ENCODE results near the gene ITGA8. TPM values are rescaled to one million over a fixed set of nuclear protein-coding genes. Genes with fewer than 3 reads are reported as not detected.

ITGA8 gene
- total and polyA plus RNA-seq, 2 donors (not counting 1 experiment from before 2014, with no cell fraction given) = not detected

- no peak overlapping the region for H3K27ac Mint-ChIP-seq
Measured at GRCh38 chr10:15684768-15685167, 35.0 kb downstream of the ITGA8 start.

GRCh38 chr10:15681076-15681475 lies 38.6 kb downstream of the ITGA8 start:
- Mint-ChIP-seq H3K27me3 (peaks cover 21% of the 10 kb centered on the region), H3K4me1 (no peaks in the 10 kb centered on the region), H3K9me3 (ENCODE audit: insufficient read depth) (no peaks in the 10 kb centered on the region), H3K4me3 (no peak overlapping the region), H3K27ac (no peak overlapping the region)
- H3K4me2 ChIP-seq (replicated peaks; ENCODE audit: low read depth, low read length, poor library complexity, severe bottlenecking) = no peak overlapping the region
- no peak for TF ChIP-seq EZH2 (IDR thresholded peaks at IDR 0.05; ENCODE audit: borderline replicate concordance, insufficient read depth, low read depth, low read length, poor library complexity, severe bottlenecking)
- no peak for TF ChIP-seq CTCF (IDR thresholded peaks at IDR 0.05)
- H4K20me1 ChIP-seq (ENCODE audit: control insufficient read depth, insufficient read depth, low read length, poor library complexity, severe bottlenecking) = no peaks in the 10 kb centered on the region
- H3K27ac ChIP-seq (ENCODE audit: low read length in 2 of 2) = no peak overlapping the region
- ChIA-PET CTCF (no interaction called here), POLR2A (no interaction called here)
- no peaks in the 10 kb centered on the region for H3K36me3 ChIP-seq (replicated peaks in 1 of 2; ENCODE audit: control extremely low read depth in 1 of 2, control insufficient read depth in 1 of 2, extremely low read depth in 1 of 2, insufficient read depth in 2 of 2, low read length in 1 of 2)
- no peak overlapping the region for H2AFZ ChIP-seq (ENCODE audit: insufficient read depth, low read depth, low read length, poor library complexity, severe bottlenecking)
- ATAC-seq (ENCODE audit: low read depth) = no peak
- H3K79me2 ChIP-seq (ENCODE audit: control insufficient read depth, insufficient read depth, low read length) = no peaks in the 10 kb centered on the region
- no peak overlapping the region for H3K9ac ChIP-seq (ENCODE audit: low read length)
- DNase-seq = no peak
- no peaks in the 10 kb centered on the region for H3K4me1 ChIP-seq (ENCODE audit: control insufficient read depth in 2 of 2, insufficient read depth in 2 of 2, low read length in 2 of 2)
- H3K4me3 ChIP-seq (ENCODE audit: control extremely low read depth in 1 of 5, extremely low read depth in 1 of 5, insufficient read depth in 1 of 5, low read depth in 2 of 5, low read length in 4 of 5) = no peak overlapping the region
- H3K9me3 ChIP-seq (ENCODE audit: control extremely low read depth in 1 of 3, control insufficient read depth in 2 of 3, insufficient read depth in 1 of 3, low read length in 2 of 3) = no peaks in the 10 kb centered on the region
- intact Hi-C loops (cut with micrococcal nuclease) = no loop called here
- 100% methylated on average over 2 of the region's 4 CpGs for WGBS (ENCODE audit: insufficient coverage)
- H3K27me3 ChIP-seq (replicated peaks in 1 of 4; ENCODE audit: control extremely low read depth in 1 of 4, control insufficient read depth in 3 of 4, insufficient read depth in 4 of 4, low read length in 3 of 4) = no peaks in the 10 kb centered on the region

More at GRCh38 chr10:15684768-15685167, 35.0 kb downstream of the ITGA8 start:
- TF ChIP-seq CTCF (IDR thresholded peaks at IDR 0.05) (no peak), EZH2 (IDR thresholded peaks at IDR 0.05; ENCODE audit: borderline replicate concordance, insufficient read depth, low read depth, low read length, poor library complexity, severe bottlenecking) (no peak)
- ATAC-seq (ENCODE audit: low read depth) (no peak), DNase-seq (no peak)
- no peak overlapping the region for H3K4me2 ChIP-seq (replicated peaks; ENCODE audit: low read depth, low read length, poor library complexity, severe bottlenecking)
- H3K79me2 ChIP-seq (ENCODE audit: control insufficient read depth, insufficient read depth, low read length) = no peaks in the 10 kb centered on the region
- ChIA-PET CTCF (no interaction called here), POLR2A (no interaction called here)
- no peaks in the 10 kb centered on the region for H3K9me3 ChIP-seq (ENCODE audit: control extremely low read depth in 1 of 3, control insufficient read depth in 2 of 3, insufficient read depth in 1 of 3, low read length in 2 of 3)
- WGBS (ENCODE audit: insufficient coverage) = 7% methylated on average over 4 of the region's 4 CpGs
- no peaks in the 10 kb centered on the region for H4K20me1 ChIP-seq (ENCODE audit: control insufficient read depth, insufficient read depth, low read length, poor library complexity, severe bottlenecking)
- no peak overlapping the region for H3K9ac ChIP-seq (ENCODE audit: low read length)
- H3K4me3 ChIP-seq (ENCODE audit: control extremely low read depth in 1 of 5, extremely low read depth in 1 of 5, insufficient read depth in 1 of 5, low read depth in 2 of 5, low read length in 4 of 5) = no peak overlapping the region
- H3K27me3 ChIP-seq (replicated peaks in 1 of 4; ENCODE audit: control extremely low read depth in 1 of 4, control insufficient read depth in 3 of 4, insufficient read depth in 4 of 4, low read length in 3 of 4) = peaks cover 0 to under 1% (median 0%) of the 10 kb centered on the region in 4 experiments
- H3K27me3 Mint-ChIP-seq = peaks cover 27% of the 10 kb centered on the region
- no peaks in the 10 kb centered on the region for H3K4me1 Mint-ChIP-seq
- no peak overlapping the region for H3K27ac ChIP-seq (ENCODE audit: low read length in 2 of 2)
- no peaks in the 10 kb centered on the region for H3K4me1 ChIP-seq (ENCODE audit: control insufficient read depth in 2 of 2, insufficient read depth in 2 of 2, low read length in 2 of 2)
- H3K36me3 ChIP-seq (replicated peaks in 1 of 2; ENCODE audit: control extremely low read depth in 1 of 2, control insufficient read depth in 1 of 2, extremely low read depth in 1 of 2, insufficient read depth in 2 of 2, low read length in 1 of 2) = no peaks in the 10 kb centered on the region
- intact Hi-C loops (cut with micrococcal nuclease) = no loop called here
- H3K4me3 Mint-ChIP-seq = no peak overlapping the region
- H2AFZ ChIP-seq (ENCODE audit: insufficient read depth, low read depth, low read length, poor library complexity, severe bottlenecking) = no peak overlapping the region
- no peaks in the 10 kb centered on the region for H3K9me3 Mint-ChIP-seq (ENCODE audit: insufficient read depth)
